Measurements from ENCODE around the gene HOXA4. TPM values are rescaled to one million over a fixed set of nuclear protein-coding genes. Genes with fewer than 3 reads are reported as not detected.

The HOXA4 gene
- polyA plus RNA-seq (ENCODE audit: insufficient read length) = 24.6 TPM

- peak; percentile 95 for DNase-seq
Measured at GRCh38 chr7:27130540-27131389, at the start of gene HOXA4. Gene HOXA4 (minus strand): TSS chr7:27130757. CDS start chr7:27130733, 24 bp downstream.

GRCh38 chr7:27179503-27180430 is 49.2 kb upstream of the HOXA4 start:
- DNase-seq = peak; percentile 93

- DNase-seq = no peak
Measured at GRCh38 chr7:27179030-27179429, 48.5 kb upstream of the HOXA4 start.

GRCh38 chr7:27178366-27178765 is 47.8 kb upstream of the HOXA4 start:
- DNase-seq = no peak

GRCh38 chr7:27177795-27178320 is 47.3 kb upstream of the HOXA4 start:
- DNase-seq = no peak

- DNase-seq = no peak
Measured at GRCh38 chr7:27176962-27177794, 46.6 kb upstream of the HOXA4 start.

- no peak for DNase-seq
Measured at GRCh38 chr7:27176524-27176845, 45.9 kb upstream of the HOXA4 start.

- no peak for DNase-seq
Measured at GRCh38 chr7:27175626-27176523, 45.3 kb upstream of the HOXA4 start.

- DNase-seq = no peak
Measured at GRCh38 chr7:27174874-27175625, 44.5 kb upstream of the HOXA4 start.

GRCh38 chr7:27173956-27174873 is 43.7 kb upstream of the HOXA4 start, which contains the start of gene HOXA10:
Gene HOXA10 (minus strand): TSS chr7:27174320. CDS start chr7:27174306, 14 bp downstream.
- DNase-seq = no peak

GRCh38 chr7:27173511-27173955 is 43.0 kb upstream of the HOXA4 start:
- DNase-seq = no peak

- DNase-seq = peak; percentile 87
Measured at GRCh38 chr7:27172823-27173510, 42.4 kb upstream of the HOXA4 start.

GRCh38 chr7:27172315-27172774 is 41.8 kb upstream of the HOXA4 start:
- DNase-seq = no peak

GRCh38 chr7:27171637-27172314 is 41.2 kb upstream of the HOXA4 start:
- DNase-seq = no peak

GRCh38 chr7:27171325-27171636 is 40.7 kb upstream of the HOXA4 start:
- no peak for DNase-seq

GRCh38 chr7:27170426-27171324 is 40.1 kb upstream of the HOXA4 start:
- no peak for DNase-seq
